ENCODE data around the gene CFB. TPM values are rescaled to one million over a fixed set of nuclear protein-coding genes. Genes with fewer than 3 reads are reported as not detected.

CFB gene
- 0.23 and 0.50 TPM in 2 replicates for polyA plus RNA-seq (2013)

DNA sequence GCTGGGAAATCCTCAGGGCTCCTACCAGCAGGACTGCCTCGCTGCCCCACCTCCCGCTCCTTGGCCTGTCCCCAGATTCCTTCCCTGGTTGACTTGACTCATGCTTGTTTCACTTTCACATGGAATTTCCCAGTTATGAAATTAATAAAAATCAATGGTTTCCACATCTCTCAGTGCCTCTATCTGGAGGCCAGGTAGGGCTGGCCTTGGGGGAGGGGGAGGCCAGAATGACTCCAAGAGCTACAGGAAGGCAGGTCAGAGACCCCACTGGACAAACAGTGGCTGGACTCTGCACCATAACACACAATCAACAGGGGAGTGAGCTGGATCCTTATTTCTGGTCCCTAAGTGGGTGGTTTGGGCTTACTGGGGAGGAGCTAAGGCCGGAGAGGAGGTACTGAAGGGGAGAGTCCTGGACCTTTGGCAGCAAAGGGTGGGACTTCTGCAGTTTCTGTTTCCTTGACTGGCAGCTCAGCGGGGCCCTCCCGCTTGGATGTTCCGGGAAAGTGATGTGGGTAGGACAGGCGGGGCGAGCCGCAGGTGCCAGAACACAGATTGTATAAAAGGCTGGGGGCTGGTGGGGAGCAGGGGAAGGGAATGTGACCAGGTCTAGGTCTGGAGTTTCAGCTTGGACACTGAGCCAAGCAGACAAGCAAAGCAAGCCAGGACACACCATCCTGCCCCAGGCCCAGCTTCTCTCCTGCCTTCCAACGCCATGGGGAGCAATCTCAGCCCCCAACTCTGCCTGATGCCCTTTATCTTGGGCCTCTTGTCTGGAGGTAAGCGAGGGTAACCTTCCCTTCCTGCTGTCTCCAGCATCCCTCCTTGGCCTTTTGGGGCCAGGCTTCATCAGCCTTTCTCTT lies at the start of gene CFB:
TSS of gene CFB (plus strand) at position 589 of the 863 bp plus-strand sequence. CDS start at position 716, 127 bp downstream.
- no peak within 1 kb of the TSS for H3K9ac ChIP-seq (ENCODE audit: low read length)
- no peak within 1 kb of the TSS for H4K8ac ChIP-seq (ENCODE audit: low read depth, low read length)
- no peak within 1 kb of the TSS for H4K12ac ChIP-seq (ENCODE audit: low read depth, low read length)
- H3K9me3 ChIP-seq (ENCODE audit: insufficient read depth, low read depth, low read length): peaks cover 8% of the 10 kb centered on the region
- H2BK12ac ChIP-seq (ENCODE audit: low read length): no peak within 1 kb of the TSS
- no peak within 1 kb of the TSS for H3K14ac ChIP-seq (ENCODE audit: low read length)
- H3K4ac ChIP-seq (ENCODE audit: low read depth, low read length): no peak within 1 kb of the TSS
- no peak within 1 kb of the TSS for H2BK5ac ChIP-seq (ENCODE audit: low read depth, low read length, poor library complexity)
- no peaks in the 10 kb centered on the region for H3K79me2 ChIP-seq (ENCODE audit: control insufficient read depth, insufficient read depth, low read length, poor library complexity)
- H2AFZ ChIP-seq (ENCODE audit: insufficient read depth, low read length, poor library complexity): no peak within 1 kb of the TSS
- H3K4me2 ChIP-seq (ENCODE audit: low read length): no peak within 1 kb of the TSS
- peaks cover 4% of the 10 kb centered on the region for H3K79me1 ChIP-seq (ENCODE audit: low read length)
- peak within 1 kb of the TSS; percentile 37 for H4K91ac ChIP-seq (ENCODE audit: low read depth, low read length)
- no peak within 1 kb of the TSS for H3K4me3 ChIP-seq (ENCODE audit: low read depth, low read length)
- peaks cover 0 to 2% of the 10 kb centered on the region in 2 experiments for H3K4me1 ChIP-seq (ENCODE audit: control insufficient read depth in 1 of 2, insufficient read depth in 2 of 2, low read length in 2 of 2)
- no peaks in the 10 kb centered on the region for H3K27me3 ChIP-seq (ENCODE audit: insufficient read depth, low read length)
- H3K27ac ChIP-seq (ENCODE audit: low read depth, low read length): no peak within 1 kb of the TSS
- no peak within 1 kb of the TSS for H3K23ac ChIP-seq (ENCODE audit: low read length)
- no peak within 1 kb of the TSS for H2BK120ac ChIP-seq (ENCODE audit: insufficient read depth, low read length, poor library complexity)
- WGBS (ENCODE audit: extremely low coverage, insufficient coverage, insufficient read length): no CpG with 5 or more reads among the region's 11 CpGs
- DNase-seq: peak; percentile 89
- H3K18ac ChIP-seq (ENCODE audit: low read length): no peak within 1 kb of the TSS
- H2AK5ac ChIP-seq (ENCODE audit: low read length): no peak within 1 kb of the TSS
- H3K36me3 ChIP-seq (ENCODE audit: control insufficient read depth in 1 of 2, insufficient read depth in 2 of 2, low read length in 2 of 2): peaks cover 0 to 4% of the 10 kb centered on the region in 2 experiments

DNA sequence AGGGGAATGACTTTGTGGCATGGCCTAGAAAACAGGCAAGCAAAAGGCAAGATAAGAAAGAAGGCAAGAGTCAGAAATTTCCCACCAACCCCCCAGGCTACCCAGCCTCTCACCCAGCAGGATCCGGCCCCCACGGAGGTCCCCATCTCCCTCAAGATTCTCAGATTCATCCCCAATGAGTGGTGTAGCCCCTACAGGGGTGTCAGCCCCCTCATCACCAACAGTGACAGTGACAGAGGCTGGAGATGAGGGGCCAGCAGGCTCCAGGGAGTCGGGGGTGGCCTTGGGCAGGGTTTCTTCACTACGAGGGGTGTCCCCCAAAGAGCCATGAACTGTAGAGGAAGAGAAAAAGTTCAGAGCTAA lies 49.4 kb upstream of the CFB start:
- Histone ChIP-seq H3K9me3 (ENCODE audit: insufficient read depth, low read depth, low read length) (peaks cover 4% of the 10 kb centered on the region), H3K79me1 (ENCODE audit: low read length) (peaks cover 15% of the 10 kb centered on the region), H3K9ac (ENCODE audit: low read length) (no peak overlapping the region), H3K4me3 (ENCODE audit: low read depth, low read length) (no peak overlapping the region), H3K4ac (ENCODE audit: low read depth, low read length) (no peak overlapping the region), H2AK5ac (ENCODE audit: low read length) (no peak overlapping the region), H2AFZ (ENCODE audit: insufficient read depth, low read length, poor library complexity) (no peak overlapping the region), H3K4me1 (ENCODE audit: control insufficient read depth in 1 of 2, insufficient read depth in 2 of 2, low read length in 2 of 2) (peaks cover 15 to 17% of the 10 kb centered on the region in 2 experiments), H2BK120ac (ENCODE audit: insufficient read depth, low read length, poor library complexity) (no peak overlapping the region), H2BK5ac (ENCODE audit: low read depth, low read length, poor library complexity) (no peak overlapping the region), H2BK12ac (ENCODE audit: low read length) (no peak overlapping the region), H3K14ac (ENCODE audit: low read length) (no peak overlapping the region), H3K18ac (ENCODE audit: low read length) (peak overlapping the region; percentile 93), H3K4me2 (ENCODE audit: low read length) (peak overlapping the region; percentile 77), H4K91ac (ENCODE audit: low read depth, low read length) (peak overlapping the region; percentile 39), H3K27me3 (ENCODE audit: insufficient read depth, low read length) (no peaks in the 10 kb centered on the region), H3K36me3 (ENCODE audit: control insufficient read depth in 1 of 2, insufficient read depth in 2 of 2, low read length in 2 of 2) (peaks cover 29 to 36% of the 10 kb centered on the region in 2 experiments), H3K23ac (ENCODE audit: low read length) (no peak overlapping the region), H3K27ac (ENCODE audit: low read depth, low read length) (no peak overlapping the region), H4K12ac (ENCODE audit: low read depth, low read length) (peak overlapping the region; percentile 0), H3K79me2 (ENCODE audit: control insufficient read depth, insufficient read depth, low read length, poor library complexity) (peaks cover 7% of the 10 kb centered on the region), H4K8ac (ENCODE audit: low read depth, low read length) (no peak overlapping the region)
- WGBS (ENCODE audit: extremely low coverage, insufficient coverage, insufficient read length): no CpG with 5 or more reads among the region's 4 CpGs
- DNase-seq: no peak

DNA sequence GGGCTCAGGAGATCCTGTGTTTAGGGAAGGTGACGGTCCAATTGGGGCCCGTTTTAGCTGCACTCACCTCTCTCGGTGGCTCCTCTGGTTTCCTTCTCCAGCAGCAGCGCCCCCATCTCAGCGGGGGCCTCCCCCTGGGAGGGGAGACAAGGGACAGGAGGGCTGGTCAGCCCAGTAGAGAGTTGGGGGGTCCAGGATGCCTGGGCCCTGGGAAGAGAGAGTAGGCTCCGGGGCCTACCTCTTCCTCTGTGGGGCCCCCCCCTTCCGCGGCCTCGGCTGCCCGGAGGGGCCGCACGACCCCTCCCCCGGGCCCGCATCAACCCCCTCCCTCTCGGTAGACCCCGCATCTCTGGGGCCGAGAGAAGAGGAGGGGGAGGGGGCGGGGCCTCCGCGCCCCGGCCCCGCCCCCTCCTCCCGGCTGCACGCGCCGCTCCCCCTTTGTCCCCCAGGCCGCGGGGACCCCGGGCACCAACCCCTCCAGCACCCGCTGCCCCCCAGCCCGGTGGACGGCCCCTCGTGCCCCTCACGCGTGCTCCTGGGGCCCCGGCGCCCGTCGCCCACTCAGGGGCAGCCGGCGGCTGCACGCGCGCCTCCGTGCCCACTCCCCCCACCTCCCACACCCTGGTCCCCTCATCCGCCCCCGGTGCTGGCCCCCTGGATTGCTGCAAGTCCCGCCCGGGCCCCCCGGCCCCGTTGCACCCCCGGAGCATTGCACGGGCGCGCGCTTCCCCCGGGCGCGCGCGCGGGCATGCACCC lies 48.9 kb upstream of the CFB start:
- peak overlapping the region; percentile 83 for H4K12ac ChIP-seq (ENCODE audit: low read depth, low read length)
- peak overlapping the region; percentile 19 for H3K27ac ChIP-seq (ENCODE audit: low read depth, low read length)
- H3K14ac ChIP-seq (ENCODE audit: low read length): peak overlapping the region; percentile 77
- no peak for DNase-seq
- peaks cover 25 to 33% of the 10 kb centered on the region in 2 experiments for H3K36me3 ChIP-seq (ENCODE audit: control insufficient read depth in 1 of 2, insufficient read depth in 2 of 2, low read length in 2 of 2)
- peak overlapping the region; percentile 94 for H3K4me3 ChIP-seq (ENCODE audit: low read depth, low read length)
- peak overlapping the region; percentile 10 for H2BK5ac ChIP-seq (ENCODE audit: low read depth, low read length, poor library complexity)
- no peak overlapping the region for H2BK120ac ChIP-seq (ENCODE audit: insufficient read depth, low read length, poor library complexity)
- H3K4ac ChIP-seq (ENCODE audit: low read depth, low read length): peak overlapping the region; percentile 70
- H3K79me1 ChIP-seq (ENCODE audit: low read length): peaks cover 20% of the 10 kb centered on the region
- H3K9ac ChIP-seq (ENCODE audit: low read length): peak overlapping the region; percentile 80
- H3K18ac ChIP-seq (ENCODE audit: low read length): peak overlapping the region; percentile 93
- peak overlapping the region; percentile 94 for H2AFZ ChIP-seq (ENCODE audit: insufficient read depth, low read length, poor library complexity)
- WGBS (ENCODE audit: extremely low coverage, insufficient coverage, insufficient read length): no CpG with 5 or more reads among the region's 62 CpGs
- H2AK5ac ChIP-seq (ENCODE audit: low read length): peak overlapping the region; percentile 68
- peaks cover 15 to 17% of the 10 kb centered on the region in 2 experiments for H3K4me1 ChIP-seq (ENCODE audit: control insufficient read depth in 1 of 2, insufficient read depth in 2 of 2, low read length in 2 of 2)
- H3K4me2 ChIP-seq (ENCODE audit: low read length): peak overlapping the region; percentile 77
- H3K27me3 ChIP-seq (ENCODE audit: insufficient read depth, low read length): no peaks in the 10 kb centered on the region
- H4K91ac ChIP-seq (ENCODE audit: low read depth, low read length): peak overlapping the region; percentile 86
- peak overlapping the region; percentile 82 for H4K8ac ChIP-seq (ENCODE audit: low read depth, low read length)
- H3K9me3 ChIP-seq (ENCODE audit: insufficient read depth, low read depth, low read length): peaks cover 4% of the 10 kb centered on the region
- H3K23ac ChIP-seq (ENCODE audit: low read length): no peak overlapping the region
- H2BK12ac ChIP-seq (ENCODE audit: low read length): no peak overlapping the region
- H3K79me2 ChIP-seq (ENCODE audit: control insufficient read depth, insufficient read depth, low read length, poor library complexity): peaks cover 7% of the 10 kb centered on the region

DNA sequence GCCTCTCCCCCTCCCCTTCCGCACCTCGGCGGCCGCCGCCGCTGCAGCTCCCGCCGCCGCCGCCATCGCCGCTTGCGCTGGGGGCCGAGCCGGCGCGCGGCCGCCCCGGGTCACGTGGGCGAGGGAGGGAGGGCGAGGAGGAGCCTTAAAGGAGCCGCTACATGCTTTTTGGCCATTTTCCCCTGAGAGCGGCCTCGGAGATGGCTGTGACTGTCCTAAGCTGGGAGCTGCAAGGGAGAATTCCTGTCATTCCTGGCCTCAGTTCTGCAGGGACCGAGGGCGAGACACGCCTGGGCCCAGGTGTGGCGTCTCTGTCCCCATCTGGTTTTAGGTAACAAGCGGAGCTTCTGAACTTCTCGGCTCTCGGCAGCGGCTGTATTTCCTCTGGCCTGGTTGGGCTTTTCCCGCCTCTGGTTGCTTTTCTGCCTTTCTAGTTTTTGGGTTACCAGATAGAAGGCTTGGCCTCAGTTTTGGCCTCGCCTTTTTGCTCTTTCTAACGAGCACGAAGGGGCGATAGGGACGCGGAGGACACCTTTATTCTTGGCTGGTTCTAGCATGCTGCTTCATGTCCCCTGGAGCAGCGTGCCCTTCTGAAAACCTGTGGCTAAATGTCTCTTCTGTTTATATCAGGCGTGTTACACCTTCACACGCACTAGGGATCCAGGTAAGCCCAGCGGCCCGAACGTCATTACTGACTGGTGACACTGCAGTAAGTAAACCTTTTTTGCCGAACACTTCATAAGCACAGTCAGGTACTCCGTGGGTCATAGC lies 48.1 kb upstream of the CFB start, which contains the start of gene EHMT2:
TSS of gene EHMT2 (minus strand) at position 87 of the 771 bp plus-strand sequence. CDS start at position 66, 21 bp downstream.
- Histone ChIP-seq H3K14ac (ENCODE audit: low read length) (peak within 1 kb of the TSS; percentile 77), H3K18ac (ENCODE audit: low read length) (peak within 1 kb of the TSS; percentile 93)

More for the DNA sequence above, 48.1 kb upstream of the CFB start, which contains the start of gene EHMT2:
- Histone ChIP-seq H3K9ac (ENCODE audit: low read length) (peak within 1 kb of the TSS; percentile 97), H3K9me3 (ENCODE audit: insufficient read depth, low read depth, low read length) (peaks cover 4% of the 10 kb centered on the region), H4K8ac (ENCODE audit: low read depth, low read length) (peak within 1 kb of the TSS; percentile 82), H2AFZ (ENCODE audit: insufficient read depth, low read length, poor library complexity) (peak within 1 kb of the TSS; percentile 94), H3K79me2 (ENCODE audit: control insufficient read depth, insufficient read depth, low read length, poor library complexity) (peaks cover 7% of the 10 kb centered on the region), H3K4ac (ENCODE audit: low read depth, low read length) (peak within 1 kb of the TSS; percentile 70), H3K4me3 (ENCODE audit: low read depth, low read length) (peak within 1 kb of the TSS; percentile 94), H2BK12ac (ENCODE audit: low read length) (no peak within 1 kb of the TSS), H3K36me3 (ENCODE audit: control insufficient read depth in 1 of 2, insufficient read depth in 2 of 2, low read length in 2 of 2) (peaks cover 18 to 25% of the 10 kb centered on the region in 2 experiments), H3K27me3 (ENCODE audit: insufficient read depth, low read length) (no peaks in the 10 kb centered on the region), H3K27ac (ENCODE audit: low read depth, low read length) (peak within 1 kb of the TSS; percentile 19), H2AK5ac (ENCODE audit: low read length) (peak within 1 kb of the TSS; percentile 68), H3K4me1 (ENCODE audit: control insufficient read depth in 1 of 2, insufficient read depth in 2 of 2, low read length in 2 of 2) (peaks cover 15 to 17% of the 10 kb centered on the region in 2 experiments), H2BK5ac (ENCODE audit: low read depth, low read length, poor library complexity) (peak within 1 kb of the TSS; percentile 10), H4K91ac (ENCODE audit: low read depth, low read length) (peak within 1 kb of the TSS; percentile 86), H3K4me2 (ENCODE audit: low read length) (peak within 1 kb of the TSS; percentile 90), H3K79me1 (ENCODE audit: low read length) (peaks cover 20% of the 10 kb centered on the region), H4K12ac (ENCODE audit: low read depth, low read length) (peak within 1 kb of the TSS; percentile 83), H2BK120ac (ENCODE audit: insufficient read depth, low read length, poor library complexity) (no peak within 1 kb of the TSS), H3K23ac (ENCODE audit: low read length) (no peak within 1 kb of the TSS)
- no CpG with 5 or more reads among the region's 49 CpGs for WGBS (ENCODE audit: extremely low coverage, insufficient coverage, insufficient read length)
- DNase-seq: peak; percentile 69 to 87
